ENCODE measurements around the gene SPRED1. TPM values are rescaled to one million over a fixed set of nuclear protein-coding genes. Genes with fewer than 3 reads are reported as not detected.

SPRED1 gene
- 29.3 TPM for total RNA-seq (ENCODE audit: unreplicated experiment)
- long read RNA-seq, partial matches to known transcripts: 0 of 6 reads
- long read RNA-seq, other reads (novel, unspliced or antisense): 4 of 6 reads

- Mint-ChIP-seq H3K36me3 (ENCODE audit: low read depth, unreplicated experiment) (peaks cover 10% of the 10 kb centered on the region), H3K27me3 (ENCODE audit: unreplicated experiment) (peaks cover 21% of the 10 kb centered on the region), H3K9me3 (ENCODE audit: unreplicated experiment) (no peaks in the 10 kb centered on the region), H3K4me1 (ENCODE audit: unreplicated experiment) (peaks cover 38% of the 10 kb centered on the region), H3K4me3 (ENCODE audit: unreplicated experiment) (peak within 1 kb of the TSS; percentile 100), H3K27ac (ENCODE audit: unreplicated experiment) (peak within 1 kb of the TSS; percentile 99)
- TF ChIP-seq CTCF (IDR thresholded peaks at IDR 0.05; ENCODE audit: unreplicated experiment): no peak
- DNase-seq (ENCODE audit: low spot score): peak; percentile 75
Measured at GRCh38 chr15:38252481-38253350, at the start of gene SPRED1. SPRED1 (plus strand) TSS chr15:38252836; CDS start chr15:38253186, 350 bp downstream.

GRCh38 chr15:38205526-38206272 is 46.9 kb upstream of the SPRED1 start:
- peaks cover 4% of the 10 kb centered on the region for H3K27me3 Mint-ChIP-seq (ENCODE audit: unreplicated experiment)
- no peak for TF ChIP-seq CTCF (IDR thresholded peaks at IDR 0.05; ENCODE audit: unreplicated experiment)
- H3K36me3 Mint-ChIP-seq (ENCODE audit: low read depth, unreplicated experiment): no peaks in the 10 kb centered on the region
- H3K4me3 Mint-ChIP-seq (ENCODE audit: unreplicated experiment): no peak overlapping the region
- H3K27ac Mint-ChIP-seq (ENCODE audit: unreplicated experiment): no peak overlapping the region
- H3K4me1 Mint-ChIP-seq (ENCODE audit: unreplicated experiment): peaks cover 33% of the 10 kb centered on the region
- no peak for DNase-seq (ENCODE audit: low spot score)
- no peaks in the 10 kb centered on the region for H3K9me3 Mint-ChIP-seq (ENCODE audit: unreplicated experiment)

DNA sequence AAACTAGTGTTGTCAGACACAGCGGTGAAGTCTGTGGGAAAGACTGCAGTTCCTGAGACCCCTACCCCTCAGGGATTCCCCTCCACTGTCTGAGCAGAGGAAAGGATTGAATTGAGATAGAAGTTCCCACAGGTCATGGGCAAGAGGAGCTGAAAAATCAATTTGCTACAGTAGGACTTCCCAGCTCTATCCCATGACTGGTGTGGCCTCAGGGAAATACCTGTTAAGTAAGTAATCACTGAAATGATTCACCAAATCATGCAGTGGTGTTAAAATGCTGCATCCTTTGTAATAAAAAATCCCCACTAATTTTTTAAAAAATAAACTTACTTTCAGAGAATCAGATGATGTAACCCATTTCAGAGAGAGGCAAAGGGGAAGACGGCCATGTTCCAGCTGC is 45.0 kb upstream of the SPRED1 start:
- no peaks in the 10 kb centered on the region for H3K9me3 Mint-ChIP-seq (ENCODE audit: unreplicated experiment)
- H3K27ac Mint-ChIP-seq (ENCODE audit: unreplicated experiment): peak overlapping the region; percentile 27
- no peak for DNase-seq (ENCODE audit: low spot score)
- no peaks in the 10 kb centered on the region for H3K36me3 Mint-ChIP-seq (ENCODE audit: low read depth, unreplicated experiment)
- TF ChIP-seq CTCF (IDR thresholded peaks at IDR 0.05; ENCODE audit: unreplicated experiment): no peak
- peaks cover 1% of the 10 kb centered on the region for H3K27me3 Mint-ChIP-seq (ENCODE audit: unreplicated experiment)
- H3K4me1 Mint-ChIP-seq (ENCODE audit: unreplicated experiment): peaks cover 35% of the 10 kb centered on the region
- no peak overlapping the region for H3K4me3 Mint-ChIP-seq (ENCODE audit: unreplicated experiment)

GRCh38 chr15:38208206-38208605 is 44.4 kb upstream of the SPRED1 start:
- TF ChIP-seq CTCF (IDR thresholded peaks at IDR 0.05; ENCODE audit: unreplicated experiment): no peak
- Mint-ChIP-seq H3K36me3 (ENCODE audit: low read depth, unreplicated experiment) (no peaks in the 10 kb centered on the region), H3K27ac (ENCODE audit: unreplicated experiment) (no peak overlapping the region), H3K4me1 (ENCODE audit: unreplicated experiment) (peaks cover 36% of the 10 kb centered on the region), H3K27me3 (ENCODE audit: unreplicated experiment) (peaks cover 1% of the 10 kb centered on the region), H3K4me3 (ENCODE audit: unreplicated experiment) (no peak overlapping the region), H3K9me3 (ENCODE audit: unreplicated experiment) (no peaks in the 10 kb centered on the region)
- no peak for DNase-seq (ENCODE audit: low spot score)
